Neuronal stem cell (in vitro differentiated cells): ENCODE measurements around the gene PNPLA3.

Experiments used
- DNase-seq: peaks from one replicate; pipeline ENCODE4 v3.0.0-alpha.2; 2013; ENCODE audit warnings: low spot score
- H2AFZ ChIP-seq: one replicate; pipeline ENCODE4 v1.6.1; 2013; ENCODE audit warnings: mild to moderate bottlenecking, low read length, inconsistent platforms
- H2AK5ac ChIP-seq: 2 replicates; pipeline ENCODE4 v1.6.1; 2013; ENCODE audit warnings: low read depth, mild to moderate bottlenecking, inconsistent platforms, low read length, moderate library complexity, mixed read lengths
- H2BK120ac ChIP-seq: 2 replicates; pipeline ENCODE4 v1.6.1; 2013; ENCODE audit warnings: low read depth, mild to moderate bottlenecking, inconsistent platforms, low read length, moderate library complexity, mixed read lengths
- H2BK12ac ChIP-seq: one replicate; pipeline ENCODE4 v1.6.1; 2013; ENCODE audit warnings: low read length, inconsistent platforms
- H2BK15ac ChIP-seq: 2 replicates; pipeline ENCODE4 v1.6.1; 2013; ENCODE audit warnings: mild to moderate bottlenecking, low read length, inconsistent platforms, mixed read lengths
- H2BK5ac ChIP-seq: one replicate; pipeline ENCODE4 v1.6.1; 2013; ENCODE audit warnings: inconsistent platforms, mild to moderate bottlenecking, low read length, moderate library complexity
- H3K14ac ChIP-seq: one replicate; pipeline ENCODE4 v1.6.1; 2013; ENCODE audit warnings: low read length, inconsistent platforms
- H3K18ac ChIP-seq: 2 replicates; pipeline ENCODE4 v1.6.1; 2013; ENCODE audit warnings: low read length, inconsistent platforms
- H3K23ac ChIP-seq: 2 replicates; pipeline ENCODE4 v1.6.1; 2013; ENCODE audit warnings: low read depth, mild to moderate bottlenecking, mixed read lengths, low read length, inconsistent platforms; ENCODE audit not compliant: poor library complexity
- H3K27ac ChIP-seq: replicated peaks from 3 replicates; pipeline ENCODE4 v1.5.1; 2013; ENCODE audit warnings: low read length, inconsistent platforms
- H3K27me3 ChIP-seq, 3 experiments: 2 replicates each; pipeline ENCODE4 v1.6.1; 2013; ENCODE audit warnings: low read length in 3 of 3, mild to moderate bottlenecking in 2 of 3, inconsistent platforms in 1 of 3, low read depth in 1 of 3, mixed read lengths in 1 of 3, moderate library complexity in 1 of 3; ENCODE audit not compliant: control insufficient read depth in 3 of 3, insufficient read depth in 3 of 3
- H3K36me3 ChIP-seq, 2 donors: replicated peaks in 1 of 2; 2 replicates each; pipeline ENCODE4 v1.6.1; 2013; ENCODE audit warnings: low read length in 2 of 2; ENCODE audit not compliant: control insufficient read depth in 2 of 2, insufficient read depth in 2 of 2
- H3K4ac ChIP-seq: 2 replicates; pipeline ENCODE4 v1.6.1; 2013; ENCODE audit warnings: inconsistent platforms, mild to moderate bottlenecking, low read length, moderate library complexity
- H3K4me1 ChIP-seq, 2 donors: 1 replicate in 1 of 2; 2 replicates in 1 of 2; pipeline ENCODE4 v1.6.1; 2013; ENCODE audit warnings: low read length in 2 of 2, low read depth in 1 of 2; ENCODE audit not compliant: control insufficient read depth in 2 of 2, insufficient read depth in 1 of 2
- H3K4me2 ChIP-seq: one replicate; pipeline ENCODE4 v1.6.1; 2013; ENCODE audit warnings: mild to moderate bottlenecking, low read length, inconsistent platforms; ENCODE audit not compliant: insufficient read depth, poor library complexity, severe bottlenecking
- H3K4me3 ChIP-seq, 2 donors: 2 replicates each; pipeline ENCODE4 v1.5.1; 2013; ENCODE audit warnings: low read length in 2 of 2, mild to moderate bottlenecking in 2 of 2, inconsistent platforms in 1 of 2, moderate library complexity in 1 of 2
- H3K79me1 ChIP-seq: one replicate; pipeline ENCODE4 v1.6.1; 2013; ENCODE audit warnings: low read depth, mild to moderate bottlenecking, inconsistent platforms, low read length, moderate library complexity
- H3K9ac ChIP-seq: one replicate; pipeline ENCODE4 v1.6.1; 2013; ENCODE audit warnings: mild to moderate bottlenecking, low read depth, low read length, inconsistent platforms; ENCODE audit not compliant: poor library complexity
- H3K9me3 ChIP-seq, 2 donors: replicated peaks in 1 of 2; 2 replicates each; pipeline versions ENCODE3 to v1.6.1; 2013; ENCODE audit warnings: low read length in 2 of 2, mild to moderate bottlenecking in 2 of 2, inconsistent platforms in 1 of 2, low read depth in 1 of 2, mixed read lengths in 1 of 2, moderate library complexity in 1 of 2; ENCODE audit not compliant: control insufficient read depth in 2 of 2, insufficient read depth in 1 of 2
- H4K8ac ChIP-seq: one replicate; pipeline ENCODE4 v1.6.1; 2013; ENCODE audit warnings: low read depth, mild to moderate bottlenecking, inconsistent platforms, low read length, moderate library complexity
- H4K91ac ChIP-seq: one replicate; pipeline ENCODE4 v1.6.1; 2013; ENCODE audit warnings: low read length, low read depth, mild to moderate bottlenecking, inconsistent platforms; ENCODE audit not compliant: poor library complexity
- WGBS, 2 donors: extraction: QIAGEN DNeasy Blood & Tissue Kit; methylation state at CpG; one replicate each; pipeline ENCODE4 v1.1.7; 2013; ENCODE audit warnings: missing lambda C conversion rate in 2 of 2, mixed read lengths in 1 of 2; ENCODE audit not compliant: insufficient read length in 2 of 2, insufficient replicate concordance in 1 of 2; ENCODE audit errors: extremely low coverage in 2 of 2; 5-methylcytosine and 5-hydroxymethylcytosine counted together

PNPLA3 gene

GRCh38 chr22:43990044-43990443 is 66.4 kb downstream of the PNPLA3 start:
- no peaks in the 10 kb centered on the region for H3K79me1 ChIP-seq
- no peak overlapping the region for H2AFZ ChIP-seq
- no peak overlapping the region for H3K4ac ChIP-seq
- H3K4me3 ChIP-seq = no peak overlapping the region
- H2BK15ac ChIP-seq = no peak overlapping the region
- no peak overlapping the region for H4K91ac ChIP-seq
- H2BK5ac ChIP-seq = no peak overlapping the region
- H3K27ac ChIP-seq = no peak overlapping the region
- no peak overlapping the region for H4K8ac ChIP-seq
- no peaks in the 10 kb centered on the region for H3K9me3 ChIP-seq
- H3K4me1 ChIP-seq = no peaks in the 10 kb centered on the region
- H3K18ac ChIP-seq = no peak overlapping the region
- DNase-seq = no peak
- no peak overlapping the region for H3K23ac ChIP-seq
- H3K9ac ChIP-seq = no peak overlapping the region
- no peak overlapping the region for H3K14ac ChIP-seq
- no peak overlapping the region for H2AK5ac ChIP-seq
- H2BK120ac ChIP-seq = no peak overlapping the region
- H3K27me3 ChIP-seq = no peaks in the 10 kb centered on the region
- no peak overlapping the region for H2BK12ac ChIP-seq
- WGBS, 2 donors = no CpG with 5 or more reads among the region's 13 CpGs
- no peak overlapping the region for H3K4me2 ChIP-seq
- H3K36me3 ChIP-seq = peaks cover 32 to 95% of the 10 kb centered on the region in 2 donors

- no peak overlapping the region for H3K18ac ChIP-seq
- H4K91ac ChIP-seq = no peak overlapping the region
- no peak overlapping the region for H3K14ac ChIP-seq
- DNase-seq = no peak
- H2BK5ac ChIP-seq = no peak overlapping the region
- H3K9me3 ChIP-seq = no peaks in the 10 kb centered on the region
- H4K8ac ChIP-seq = no peak overlapping the region
- H2BK120ac ChIP-seq = no peak overlapping the region
- no peak overlapping the region for H2BK15ac ChIP-seq
- no peak overlapping the region for H3K4me3 ChIP-seq
- no peaks in the 10 kb centered on the region for H3K79me1 ChIP-seq
- H3K36me3 ChIP-seq = peaks cover 29 to 98% of the 10 kb centered on the region in 2 donors
- H3K4me2 ChIP-seq = no peak overlapping the region
- H3K9ac ChIP-seq = peak overlapping the region; percentile 12
- H3K4me1 ChIP-seq = no peaks in the 10 kb centered on the region
- H3K27ac ChIP-seq = no peak overlapping the region
- H2AFZ ChIP-seq = no peak overlapping the region
- no peaks in the 10 kb centered on the region for H3K27me3 ChIP-seq
- H3K23ac ChIP-seq = no peak overlapping the region
- no peak overlapping the region for H3K4ac ChIP-seq
- WGBS, 2 donors = no CpG with 5 or more reads among the region's 11 CpGs
- no peak overlapping the region for H2AK5ac ChIP-seq
- H2BK12ac ChIP-seq = no peak overlapping the region
Observed at GRCh38 chr22:43991316-43992020, 67.9 kb downstream of the PNPLA3 start.

GRCh38 chr22:43992331-43992821 is 68.8 kb downstream of the PNPLA3 start:
- Histone ChIP-seq H3K4me1 (no peaks in the 10 kb centered on the region), H2AFZ (no peak overlapping the region), H3K4ac (no peak overlapping the region), H3K4me3 (no peak overlapping the region), H3K18ac (no peak overlapping the region), H3K4me2 (no peak overlapping the region), H3K9me3 (no peaks in the 10 kb centered on the region), H2BK15ac (no peak overlapping the region), H3K27me3 (no peaks in the 10 kb centered on the region), H2BK120ac (no peak overlapping the region), H2AK5ac (no peak overlapping the region), H3K23ac (peak overlapping the region; percentile 36), H3K79me1 (no peaks in the 10 kb centered on the region), H4K91ac (no peak overlapping the region), H3K27ac (no peak overlapping the region), H2BK12ac (no peak overlapping the region), H3K14ac (no peak overlapping the region), H3K36me3 (peaks cover 35 to 98% of the 10 kb centered on the region in 2 donors), H3K9ac (peak overlapping the region; percentile 34), H4K8ac (no peak overlapping the region), H2BK5ac (no peak overlapping the region)
- no CpG with 5 or more reads among the region's 16 CpGs for WGBS, 2 donors
- no peak for DNase-seq

GRCh38 chr22:43993072-43993760 is 69.6 kb downstream of the PNPLA3 start:
- Histone ChIP-seq H2BK12ac (no peak overlapping the region), H3K9me3 (no peaks in the 10 kb centered on the region), H3K79me1 (no peaks in the 10 kb centered on the region), H3K27me3 (no peaks in the 10 kb centered on the region), H2BK120ac (no peak overlapping the region), H3K18ac (no peak overlapping the region), H3K4me2 (no peak overlapping the region), H4K8ac (no peak overlapping the region), H3K4me3 (no peak overlapping the region), H3K23ac (no peak overlapping the region), H3K4ac (no peak overlapping the region), H3K4me1 (no peaks in the 10 kb centered on the region), H2BK5ac (no peak overlapping the region), H3K14ac (no peak overlapping the region), H4K91ac (no peak overlapping the region), H3K36me3 (peaks cover 36 to 96% of the 10 kb centered on the region in 2 donors), H2AK5ac (no peak overlapping the region), H2AFZ (no peak overlapping the region), H3K9ac (no peak overlapping the region), H3K27ac (no peak overlapping the region), H2BK15ac (no peak overlapping the region)
- WGBS, 2 donors = no CpG with 5 or more reads among the region's 20 CpGs
- DNase-seq = peak; percentile 53
